Lower lobe of right lung (tissue), 2 donors: ENCODE results near the gene NAPA. TPM values are rescaled to one million over a fixed set of nuclear protein-coding genes. Genes with fewer than 3 reads are reported as not detected.
A peak's percentile ranks its signal among the peaks of the same experiment; 100 is the strongest.

Experiments
- ATAC-seq, 2 donors: fragments of 200-7000 bp; cut with Tn5 transposase; one replicate each; pipeline ENCODE4 v1.9.1; 2020 to 2022; ENCODE audit warnings: mild to moderate bottlenecking in 2 of 2, moderate library complexity in 2 of 2
- DNase-seq: peaks from one replicate; pipeline ENCODE4 v3.0.0-alpha.2; 2020
- H3K27ac ChIP-seq: fragments of 200-600 bp; one replicate; pipeline ENCODE4 v1.8.0; 2022
- H3K27me3 ChIP-seq: fragments of 200-600 bp; one replicate; pipeline ENCODE4 v1.8.0; 2022; ENCODE audit warnings: low read depth
- H3K36me3 ChIP-seq: fragments of 200-600 bp; one replicate; pipeline ENCODE4 v1.8.0; 2022; ENCODE audit warnings: mild to moderate bottlenecking
- H3K4me1 ChIP-seq: fragments of 200-600 bp; one replicate; pipeline ENCODE4 v1.8.0; 2022
- H3K4me3 ChIP-seq: fragments of 200-600 bp; one replicate; pipeline ENCODE4 v1.8.0; 2022; ENCODE audit warnings: mild to moderate bottlenecking
- H3K9me3 ChIP-seq: fragments of 200-600 bp; one replicate; pipeline ENCODE4 v1.8.0; 2022
- CTCF ChIP-seq: fragments of 200-600 bp; IDR thresholded peaks from one replicate; pipeline ENCODE4 v1.8.0; 2022; ENCODE audit warnings: antibody characterized with exemption, mild to moderate bottlenecking
- intact Hi-C: fragments of 100-400 bp; cut with DNase I; formaldehyde crosslinking; loops from one replicate; pipeline ENCODE4 v1.11.0; 2022
- total RNA-seq: library from RNA; stranded (reverse); fragmentation: NEBNext Ultra II Directional; extraction: Animal tissue kit (Norgen Biotek cat#: 25700); gene quantifications from one replicate; pipeline ENCODE4 v1.2.1, GENCODE V29; 2021
- donor health status: DM: no; HTN: yes; CAD: no; lungs with severe emphysema.

The NAPA gene
- total RNA-seq, 1 donor from 2014 or later, result 115 TPM

GRCh38 chr19:47450478-47450877, 64.4 kb downstream of the NAPA start:
- peaks cover 22% of the 10 kb centered on the region for H3K4me1 ChIP-seq
- DNase-seq (no peak), ATAC-seq (no peak)
- no peak for TF ChIP-seq CTCF
- peaks cover 48% of the 10 kb centered on the region for H3K27me3 ChIP-seq
- no peaks in the 10 kb centered on the region for H3K36me3 ChIP-seq
- H3K27ac ChIP-seq, result no peak overlapping the region
- H3K9me3 ChIP-seq, result no peaks in the 10 kb centered on the region
- intact Hi-C loops, result no loop called here
- no peak overlapping the region for H3K4me3 ChIP-seq

DNA sequence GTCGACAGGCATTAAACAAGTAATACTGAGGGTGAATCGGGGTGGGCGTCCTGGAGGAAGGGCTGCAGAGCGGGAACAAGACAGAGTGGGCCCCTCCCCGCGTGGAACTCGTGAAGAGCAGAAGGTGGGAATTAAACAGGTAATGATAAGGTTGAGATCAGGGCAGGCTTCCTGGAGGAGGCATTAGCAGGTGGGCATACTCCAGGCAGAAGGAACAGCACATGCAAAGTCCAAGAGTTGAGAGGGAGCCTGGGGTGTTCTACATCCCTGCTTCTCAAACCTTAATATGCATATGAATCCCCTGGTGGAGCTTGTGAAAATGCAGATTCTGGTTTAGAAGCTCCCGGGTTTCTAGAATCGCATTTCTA, 66.5 kb downstream of the NAPA start:
- DNase-seq (no peak), ATAC-seq (no peak)
- TF ChIP-seq CTCF, result no peak
- H3K4me1 ChIP-seq, result peaks cover 22% of the 10 kb centered on the region
- no peak overlapping the region for H3K4me3 ChIP-seq
- H3K9me3 ChIP-seq, result no peaks in the 10 kb centered on the region
- H3K27ac ChIP-seq, result no peak overlapping the region
- H3K27me3 ChIP-seq, result peaks cover 65% of the 10 kb centered on the region
- no peaks in the 10 kb centered on the region for H3K36me3 ChIP-seq
- intact Hi-C loops, result loop anchor here (10.0 kb wide), 1 partner anchor 236 kb away; no protein-coding TSS in a partner anchor

DNA sequence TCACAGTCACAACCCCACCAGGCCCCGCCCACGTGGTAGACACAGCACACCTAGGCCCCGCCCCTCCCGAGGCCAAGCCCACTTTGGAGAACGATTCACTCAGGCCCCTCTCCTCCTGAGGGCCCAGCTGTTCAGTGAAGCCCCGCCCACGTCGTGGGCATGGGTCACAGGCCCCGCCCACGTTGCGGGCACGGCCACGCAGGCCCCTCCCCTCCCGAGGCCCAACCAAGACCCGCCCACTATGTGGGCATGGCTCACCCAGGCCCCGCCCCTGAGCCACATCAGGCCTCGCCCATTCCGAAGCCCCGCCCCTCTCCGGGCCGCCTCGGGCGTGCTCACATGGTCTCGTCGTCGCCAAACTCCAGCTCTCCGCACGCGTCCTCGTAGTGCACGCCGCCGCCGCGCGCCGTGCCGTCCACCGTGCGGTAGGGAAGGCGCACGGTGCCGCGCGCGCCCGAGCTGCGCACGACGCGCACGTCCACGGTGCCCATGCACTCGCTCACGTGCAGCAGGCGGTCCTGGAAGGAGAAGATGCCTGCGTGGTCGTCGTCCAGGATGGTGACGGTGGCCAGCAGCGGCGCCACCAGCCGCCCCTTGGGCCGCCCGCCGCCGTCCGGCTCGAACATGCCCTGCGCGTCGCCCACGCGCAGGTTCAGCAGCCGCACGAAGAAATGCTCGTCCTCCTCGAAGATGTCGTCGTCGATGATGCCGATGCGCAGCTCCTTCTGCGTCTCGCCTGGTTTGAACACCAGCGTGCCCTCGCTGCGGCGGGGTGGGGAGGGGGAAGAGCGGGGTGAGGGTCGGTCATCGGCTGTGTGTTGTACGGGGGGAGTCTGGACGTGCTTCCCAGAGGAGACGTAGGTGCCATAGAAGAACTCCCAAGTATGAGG, 67.1 kb downstream of the NAPA start:
- no peak overlapping the region for H3K27ac ChIP-seq
- TF ChIP-seq CTCF, result no peak
- H3K4me1 ChIP-seq, result peaks cover 22% of the 10 kb centered on the region
- DNase-seq (peak; percentile 70), ATAC-seq (peak; percentile 64 to 80)
- no peaks in the 10 kb centered on the region for H3K36me3 ChIP-seq
- H3K4me3 ChIP-seq, result no peak overlapping the region
- no peaks in the 10 kb centered on the region for H3K9me3 ChIP-seq
- intact Hi-C loops, result loop anchor here (10.0 kb wide), 1 partner anchor 237 kb away; no protein-coding TSS in a partner anchor
- H3K27me3 ChIP-seq, result peaks cover 69% of the 10 kb centered on the region

DNA sequence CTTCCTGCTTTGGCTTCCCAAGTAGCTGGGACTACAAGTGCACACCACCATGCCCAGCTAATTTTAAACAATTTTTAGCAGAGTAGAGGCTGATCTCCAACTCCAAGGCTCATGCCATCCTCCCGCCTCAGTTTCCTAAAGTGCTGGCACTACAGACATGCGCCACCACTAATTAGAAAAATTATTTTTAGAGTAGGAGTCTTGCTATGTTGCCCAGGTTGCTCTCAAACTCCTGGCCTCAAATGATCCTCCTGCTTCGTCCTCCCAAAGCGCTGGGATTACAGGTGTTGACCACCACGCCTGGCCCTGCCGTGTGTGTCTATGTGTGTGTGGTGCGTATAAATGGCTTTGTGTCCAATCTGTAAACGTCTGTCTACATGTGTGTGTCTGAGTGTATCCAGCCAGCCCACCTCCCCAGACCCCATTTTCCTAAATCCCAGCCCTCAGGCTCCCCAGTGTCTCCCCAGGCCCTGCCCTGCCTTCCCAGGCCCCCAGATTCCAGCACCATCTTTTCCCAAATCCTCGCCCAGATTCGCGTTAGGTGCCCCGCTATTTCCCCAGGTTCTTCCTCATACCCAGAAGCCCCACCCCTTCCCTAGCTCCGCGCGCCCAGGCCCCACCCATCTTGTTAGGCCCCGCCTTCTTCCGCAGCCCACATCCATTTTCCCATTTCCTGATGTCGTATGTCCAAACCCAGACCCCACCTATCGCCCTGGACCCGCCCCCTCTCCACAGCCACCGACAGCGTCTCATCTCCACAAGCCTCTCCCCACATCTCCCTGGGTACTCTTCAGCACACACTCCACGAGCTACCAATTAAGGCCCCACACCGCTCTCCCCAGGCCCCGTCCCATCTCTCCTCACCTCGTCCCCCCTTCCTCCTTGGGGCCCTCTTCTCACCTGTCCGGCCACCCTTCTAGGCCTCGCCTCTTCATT, 68.1 kb downstream of the NAPA start:
- Histone ChIP-seq H3K4me3 (no peak overlapping the region), H3K9me3 (no peaks in the 10 kb centered on the region), H3K27me3 (peaks cover 78% of the 10 kb centered on the region), H3K4me1 (peaks cover 22% of the 10 kb centered on the region), H3K27ac (no peak overlapping the region), H3K36me3 (no peaks in the 10 kb centered on the region)
- peak; percentile 71 to 75 for ATAC-seq
- intact Hi-C loops, result loop anchor here (10.0 kb wide), 1 partner anchor 238 kb away; no protein-coding TSS in a partner anchor
- DNase-seq, result peak; percentile 62
- TF ChIP-seq CTCF, result no peak

GRCh38 chr19:47445937-47446402, 68.9 kb downstream of the NAPA start:
- H3K4me3 ChIP-seq, result peak overlapping the region; percentile 6
- H3K4me1 ChIP-seq, result peaks cover 22% of the 10 kb centered on the region
- intact Hi-C loops, result loop anchor here (10.0 kb wide), 1 partner anchor 239 kb away; no protein-coding TSS in a partner anchor
- H3K36me3 ChIP-seq, result no peaks in the 10 kb centered on the region
- TF ChIP-seq CTCF, result no peak
- no peak overlapping the region for H3K27ac ChIP-seq
- H3K27me3 ChIP-seq, result peaks cover 84% of the 10 kb centered on the region
- H3K9me3 ChIP-seq, result no peaks in the 10 kb centered on the region
- DNase-seq, result peak; percentile 62
- ATAC-seq, result peak; percentile 50 to 69
